UCSD-AML1 (cell line): Measurements from ENCODE around the gene PMEPA1.
"Not testable (repeated sequence)": the region's sequence is repeated elsewhere in the genome, so short reads cannot be mapped to it uniquely, and the experiment has no call there.

ENCODE experiments used
- DNase-seq: peaks from one replicate; lab custom pipeline; 2025; ENCODE audit not compliant: unreplicated experiment; lab: John Stamatoyannopoulos, UW

The PMEPA1 gene

DNA sequence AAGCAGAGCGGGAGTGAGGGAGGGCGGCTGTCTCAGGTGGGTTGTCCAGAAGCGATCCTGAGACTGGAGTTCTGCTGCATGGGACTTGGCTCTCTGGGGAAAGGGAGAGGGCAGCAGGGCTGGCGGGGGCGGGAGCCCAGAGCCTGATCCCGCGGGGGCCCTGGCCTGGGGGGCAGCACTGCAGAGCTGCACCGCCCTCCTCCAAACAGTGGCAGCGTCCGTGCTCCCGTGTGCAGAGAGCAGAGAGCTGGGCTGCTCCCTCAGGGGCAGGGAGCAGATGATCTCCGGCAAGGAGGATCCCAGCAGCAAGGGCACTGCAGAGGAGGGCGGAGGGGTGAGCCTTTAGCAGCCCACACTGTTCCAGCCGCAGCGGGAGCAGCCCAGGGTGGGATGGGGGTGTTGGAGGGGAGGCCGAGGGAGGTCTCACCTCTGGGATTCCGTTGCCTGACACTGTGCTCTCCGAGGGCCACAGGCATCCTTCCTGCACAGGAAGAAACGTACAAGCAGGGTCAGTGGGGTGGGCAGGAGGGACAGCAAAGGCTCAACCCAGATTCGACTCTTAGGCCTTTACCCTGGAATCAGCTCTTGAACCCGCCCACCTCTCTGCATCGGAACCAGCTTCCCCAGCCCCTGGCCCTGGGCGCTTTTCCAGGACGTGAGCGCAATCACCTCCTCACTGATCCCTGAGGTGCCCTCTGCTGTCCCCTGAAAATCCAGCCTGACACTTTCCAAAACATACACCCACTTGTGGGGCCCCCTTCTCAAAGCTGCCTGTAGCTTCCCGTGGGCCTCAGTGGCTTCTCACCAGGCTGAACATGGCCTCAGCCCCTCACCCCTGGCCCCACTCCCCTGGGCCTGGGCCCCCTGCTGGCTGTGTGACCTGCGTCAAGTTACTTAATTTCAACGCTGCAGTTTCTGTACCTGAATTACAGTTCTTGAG, 56.9 kb downstream of the PMEPA1 start:
- no peak for DNase-seq

- DNase-seq: no peak
Measured at GRCh38 chr20:57651881-57652605, 57.8 kb downstream of the PMEPA1 start.

- DNase-seq: no peak
Measured at GRCh38 chr20:57650756-57651483, 58.9 kb downstream of the PMEPA1 start.

GRCh38 chr20:57650266-57650665, 59.5 kb downstream of the PMEPA1 start:
- no peak for DNase-seq

DNA sequence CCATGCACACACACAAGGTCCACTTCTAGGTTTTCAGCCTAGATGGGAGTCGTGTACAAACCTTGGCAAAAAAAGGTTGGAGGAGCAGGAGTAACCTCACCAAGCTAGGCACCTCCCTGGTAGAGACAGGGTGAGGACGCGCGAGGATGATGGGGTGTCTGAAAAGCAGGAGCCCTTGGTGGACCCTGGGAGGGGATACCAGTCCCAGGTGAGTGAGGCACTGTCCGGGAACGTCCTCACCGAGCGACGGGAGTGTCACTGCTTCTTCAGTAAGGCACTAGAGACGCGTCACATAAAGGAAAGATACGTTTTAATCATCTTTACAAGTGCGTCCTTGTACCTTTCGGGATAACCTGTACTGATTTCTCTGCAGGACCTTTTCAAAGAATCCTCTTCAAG, 60.2 kb downstream of the PMEPA1 start:
- DNase-seq: no peak

- no peak for DNase-seq
Measured at GRCh38 chr20:57648878-57649616, 60.8 kb downstream of the PMEPA1 start.

DNA sequence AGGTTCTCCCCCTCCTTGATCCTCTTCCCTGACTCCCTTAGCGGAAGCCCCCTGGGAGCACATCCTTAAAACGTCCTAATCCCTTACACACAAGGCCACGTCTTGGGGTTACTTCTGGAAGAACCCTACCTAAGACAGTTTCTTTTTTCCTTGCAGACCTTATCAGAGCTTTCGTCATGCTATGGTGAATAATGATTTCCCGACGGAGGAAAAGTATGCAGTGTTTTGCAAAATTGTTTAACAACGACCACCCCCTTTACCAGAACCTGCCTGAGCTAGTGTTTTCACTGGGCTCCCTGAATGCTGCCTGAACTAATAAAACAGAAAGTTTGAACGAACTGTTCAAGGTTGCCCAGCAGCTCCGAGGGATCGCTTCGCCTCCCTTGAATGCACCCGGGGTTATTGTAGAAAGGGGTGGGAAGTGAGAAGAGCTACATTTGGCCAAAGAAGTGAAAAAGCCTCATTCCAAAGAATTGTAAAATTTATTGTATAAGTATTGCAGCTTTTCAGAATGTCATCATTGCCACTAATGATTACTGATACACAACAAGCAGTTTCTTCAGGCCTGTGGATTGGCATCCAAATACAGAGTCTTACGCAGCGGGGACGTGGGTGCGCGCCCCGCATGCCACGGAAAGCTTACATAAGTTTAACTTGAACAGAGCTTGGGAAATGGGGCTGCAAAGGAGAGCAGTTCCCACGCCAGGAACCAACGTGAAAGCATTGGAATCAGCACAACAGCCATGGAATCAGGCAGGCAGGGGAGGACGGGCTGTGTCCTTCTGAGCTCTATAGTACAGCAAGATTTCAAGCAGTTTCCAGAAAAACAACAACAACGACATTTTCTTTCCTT, 61.7 kb downstream of the PMEPA1 start:
- DNase-seq: no peak

DNA sequence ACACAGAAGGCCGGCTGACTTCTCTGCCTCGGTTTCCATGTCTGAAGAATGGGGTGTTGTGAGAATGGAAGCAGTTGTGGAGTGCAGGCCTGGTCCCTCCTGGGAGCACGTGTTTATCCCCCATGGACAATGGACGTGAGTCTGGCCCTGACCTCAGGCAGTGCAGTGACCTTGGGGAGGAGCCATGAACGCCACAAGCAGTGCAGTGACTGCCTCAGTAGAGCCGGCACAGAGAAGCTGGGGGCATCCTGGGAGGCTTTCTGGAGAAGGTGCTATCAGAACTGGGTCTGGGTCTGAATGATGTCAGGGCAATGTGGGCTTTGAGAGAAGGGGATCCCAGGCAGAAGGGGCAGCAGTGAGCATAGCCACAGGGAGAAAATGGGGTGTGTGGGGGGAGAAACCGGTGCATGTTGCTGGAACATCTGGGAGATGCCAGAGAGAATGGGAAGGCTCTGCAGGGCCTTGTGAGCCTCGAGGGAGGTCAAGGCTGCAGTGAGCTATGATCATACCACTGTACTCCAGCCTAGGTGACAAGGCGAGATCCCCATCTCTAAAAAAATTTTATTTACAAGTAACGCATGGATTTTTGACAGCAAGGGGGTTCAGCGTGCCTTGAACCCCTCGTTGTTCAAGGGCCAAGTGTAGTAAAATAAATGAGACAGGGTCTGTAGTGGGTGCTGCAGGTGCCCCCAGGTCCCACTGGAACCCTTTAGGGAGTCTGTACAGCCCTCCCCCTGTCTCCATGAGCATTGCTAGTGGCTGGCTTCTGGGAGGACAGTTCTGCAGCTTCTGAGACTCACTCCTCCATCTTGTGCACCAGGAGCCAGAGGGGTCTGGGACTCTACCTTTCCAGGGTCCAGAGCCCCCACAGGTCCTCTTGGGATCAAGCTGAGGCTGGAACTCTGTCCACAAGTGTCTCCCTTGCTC, 62.5 kb downstream of the PMEPA1 start:
- no peak for DNase-seq

DNA sequence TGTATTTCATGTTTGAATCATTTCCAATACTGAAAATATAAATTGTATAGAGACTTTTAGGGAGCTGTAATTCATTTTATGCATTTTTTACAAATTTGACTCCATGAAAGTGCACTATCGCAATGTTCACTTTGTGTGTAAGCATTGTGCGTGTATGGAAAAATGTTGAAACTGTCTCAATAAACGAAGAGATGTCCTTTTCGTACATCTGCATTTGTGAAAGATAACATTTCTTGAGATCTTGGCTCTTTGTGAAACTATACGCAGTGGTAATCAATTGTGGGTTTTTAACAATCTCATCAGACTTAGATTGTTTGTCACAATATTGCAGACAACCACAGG, 70.9 kb downstream of the PMEPA1 start:
- DNase-seq: no peak

- no peak for DNase-seq
Measured at GRCh38 chr20:57638173-57638894, 71.5 kb downstream of the PMEPA1 start.

- DNase-seq: no peak
Measured at GRCh38 chr20:57633945-57634491, 75.8 kb downstream of the PMEPA1 start.

DNA sequence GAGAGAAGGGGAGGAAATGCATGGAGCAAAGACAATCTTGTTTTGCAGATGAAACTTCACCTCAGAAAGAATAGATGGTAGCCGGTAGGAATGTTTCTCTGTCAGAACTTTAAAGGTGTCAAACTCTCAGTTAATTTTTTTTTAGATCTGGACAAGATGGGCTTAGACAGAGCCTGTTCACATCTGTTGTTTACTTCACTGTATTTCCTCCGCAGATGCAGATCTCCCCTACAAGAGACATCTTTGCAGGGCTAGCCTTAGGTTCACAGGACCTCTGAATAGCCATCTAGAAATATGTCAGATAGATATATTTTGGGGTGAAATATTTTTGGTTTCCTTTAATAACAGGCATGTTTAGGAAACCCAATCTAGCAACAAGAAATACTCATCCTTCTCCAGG, 77.5 kb downstream of the PMEPA1 start:
- no peak for DNase-seq

GRCh38 chr20:57630061-57630460, 79.8 kb downstream of the PMEPA1 start:
- no peak for DNase-seq

- not testable (repeated sequence) for DNase-seq
Measured at GRCh38 chr20:57629491-57629901, 80.3 kb downstream of the PMEPA1 start.

DNA sequence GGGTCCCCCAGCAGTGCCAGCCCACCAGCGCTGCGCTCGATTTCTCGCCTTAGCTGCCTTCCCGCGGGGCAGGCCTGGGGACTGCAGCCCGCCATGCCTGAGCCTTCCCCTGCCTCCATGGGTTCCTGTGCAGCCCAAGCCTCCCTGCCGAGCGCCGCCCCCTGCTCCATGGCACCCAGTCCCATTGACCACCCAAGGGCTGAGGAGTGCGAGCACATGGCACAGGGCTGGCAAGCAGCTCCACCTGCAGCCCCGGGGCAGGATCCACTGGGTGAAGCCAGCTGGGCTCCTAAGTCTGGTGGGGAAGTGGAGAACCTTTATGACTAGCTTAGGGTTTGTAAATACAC, 80.9 kb downstream of the PMEPA1 start:
- not testable (repeated sequence) for DNase-seq

DNA sequence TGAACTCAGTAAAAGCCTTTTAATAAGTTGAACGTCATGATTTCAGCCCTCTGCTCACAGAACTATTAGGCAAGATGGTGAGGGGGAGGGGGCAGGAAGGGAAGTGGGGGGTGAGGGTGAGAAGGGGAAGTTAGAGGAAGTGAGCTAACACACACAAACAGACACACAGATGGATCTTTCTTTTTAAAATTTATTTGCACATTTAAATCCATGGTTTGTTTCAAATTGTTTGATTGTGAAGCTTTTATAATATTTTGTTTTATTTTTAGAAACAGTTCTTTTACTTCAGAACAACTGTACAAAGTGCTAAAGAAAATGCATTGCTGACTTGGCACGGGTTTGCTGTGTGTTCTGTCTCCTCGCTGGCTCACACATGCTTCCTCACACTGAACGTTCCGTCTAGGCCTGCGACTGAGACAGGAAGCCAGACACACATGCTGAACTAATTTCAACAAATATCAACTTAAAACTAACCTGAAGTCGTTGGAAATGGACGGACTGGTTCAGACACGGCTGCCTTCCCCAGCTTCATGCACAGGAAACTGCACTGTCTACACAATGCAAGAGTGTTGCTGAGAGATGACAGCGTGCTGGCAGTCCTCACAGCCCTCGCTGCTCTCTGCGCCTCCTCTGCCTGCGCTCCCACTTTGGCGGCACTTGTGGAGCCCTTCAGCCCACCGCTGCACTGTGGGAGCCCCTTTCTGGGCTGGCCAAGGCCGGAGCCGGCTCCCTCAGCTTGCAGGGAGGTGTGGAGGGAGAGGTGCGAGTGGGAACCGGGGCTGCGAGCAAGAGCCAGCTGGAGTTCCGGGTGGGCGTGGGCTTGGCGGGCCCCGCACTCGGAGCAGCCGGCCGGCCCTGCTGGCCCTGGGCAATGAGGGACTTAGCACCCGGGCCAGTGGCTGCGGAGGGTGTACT, 81.5 kb downstream of the PMEPA1 start:
- peak; percentile 52 for DNase-seq

DNA sequence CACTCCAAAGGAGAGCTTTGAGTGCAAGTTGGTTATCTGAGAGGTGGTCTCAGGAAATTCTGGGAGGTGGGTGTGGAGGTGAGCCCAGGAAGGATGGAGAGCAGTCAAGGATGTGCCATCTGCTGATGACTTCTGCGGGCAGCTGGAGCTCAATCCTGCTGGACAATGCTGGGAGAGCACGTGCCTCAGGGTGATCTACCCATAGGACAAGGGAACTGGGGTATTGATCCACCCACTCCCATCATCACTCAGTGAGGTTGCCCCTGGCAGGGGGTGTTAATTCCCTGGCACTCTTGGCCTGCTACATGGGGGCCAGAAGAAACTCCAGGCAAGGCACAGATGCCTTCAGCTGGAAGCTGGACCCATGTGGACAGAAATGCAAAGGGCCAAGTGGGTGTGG, 82.5 kb downstream of the PMEPA1 start:
- DNase-seq: no peak
